Measurements from ENCODE around the gene IRF2BP1.

Gene IRF2BP1, protein sequence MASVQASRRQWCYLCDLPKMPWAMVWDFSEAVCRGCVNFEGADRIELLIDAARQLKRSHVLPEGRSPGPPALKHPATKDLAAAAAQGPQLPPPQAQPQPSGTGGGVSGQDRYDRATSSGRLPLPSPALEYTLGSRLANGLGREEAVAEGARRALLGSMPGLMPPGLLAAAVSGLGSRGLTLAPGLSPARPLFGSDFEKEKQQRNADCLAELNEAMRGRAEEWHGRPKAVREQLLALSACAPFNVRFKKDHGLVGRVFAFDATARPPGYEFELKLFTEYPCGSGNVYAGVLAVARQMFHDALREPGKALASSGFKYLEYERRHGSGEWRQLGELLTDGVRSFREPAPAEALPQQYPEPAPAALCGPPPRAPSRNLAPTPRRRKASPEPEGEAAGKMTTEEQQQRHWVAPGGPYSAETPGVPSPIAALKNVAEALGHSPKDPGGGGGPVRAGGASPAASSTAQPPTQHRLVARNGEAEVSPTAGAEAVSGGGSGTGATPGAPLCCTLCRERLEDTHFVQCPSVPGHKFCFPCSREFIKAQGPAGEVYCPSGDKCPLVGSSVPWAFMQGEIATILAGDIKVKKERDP

DNA sequence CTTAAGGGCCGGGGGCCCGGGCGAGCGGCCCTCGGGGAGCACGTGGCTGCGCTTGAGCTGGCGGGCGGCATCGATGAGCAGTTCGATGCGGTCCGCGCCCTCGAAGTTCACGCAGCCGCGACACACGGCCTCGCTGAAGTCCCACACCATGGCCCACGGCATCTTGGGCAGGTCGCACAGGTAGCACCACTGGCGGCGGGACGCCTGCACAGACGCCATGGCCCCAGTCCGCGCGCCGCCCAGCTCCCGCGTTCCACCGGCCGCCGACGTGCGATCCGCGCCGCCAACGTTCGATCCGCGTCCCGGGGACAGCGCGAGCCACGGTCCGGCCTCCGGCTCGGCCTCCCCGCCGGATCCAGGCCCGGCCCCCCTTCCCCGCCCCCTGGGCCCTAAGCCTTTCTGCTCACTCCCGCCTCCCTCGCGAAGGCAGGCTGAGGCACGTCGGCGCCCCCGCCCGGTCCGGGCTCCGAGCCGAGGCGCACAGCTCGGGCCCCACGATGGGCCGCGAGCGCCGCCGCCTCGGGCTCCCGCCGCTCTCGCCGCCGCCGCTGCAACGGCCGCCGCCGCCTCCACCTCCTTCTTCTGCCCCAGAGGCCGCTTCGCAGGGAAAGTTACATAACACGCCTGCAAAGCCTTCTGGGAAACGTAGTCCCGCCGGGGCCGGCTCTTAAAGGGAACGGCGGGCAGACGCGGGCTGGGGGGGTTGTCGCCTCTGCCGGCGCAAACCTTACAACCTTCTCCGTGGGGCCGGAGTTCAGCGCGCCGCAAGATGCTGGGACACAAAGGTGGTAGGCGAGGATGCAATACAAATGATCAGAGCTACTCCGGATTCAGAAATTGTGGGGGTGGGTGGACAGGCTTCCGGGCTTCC is at the start of gene IRF2BP1:
TSS of gene IRF2BP1 (minus strand) at position 586 of the 871 bp plus-strand sequence. CDS start at position 219, 367 bp downstream.
- peak; percentile 89 for DNase-seq

DNA sequence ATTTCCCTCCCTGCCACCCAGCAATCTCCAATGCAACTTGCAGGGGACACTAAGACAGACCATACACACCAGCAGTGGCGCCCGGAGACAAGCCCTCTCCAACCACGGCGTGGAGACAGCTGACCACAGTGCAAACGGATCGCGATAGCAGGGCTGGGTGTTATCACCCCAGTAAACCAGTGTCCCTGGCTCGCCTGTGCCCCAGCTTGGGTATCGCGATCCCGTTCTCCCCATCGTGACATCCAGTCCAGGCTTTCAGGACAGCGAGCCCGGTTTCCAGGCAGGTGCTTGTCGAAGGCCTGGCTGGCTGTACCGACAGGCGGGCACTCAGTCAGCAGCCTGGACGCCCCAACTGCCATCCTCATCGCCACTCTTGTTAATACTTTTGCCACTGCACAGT is 49.3 kb upstream of the IRF2BP1 start:
- no peak for DNase-seq

DNA sequence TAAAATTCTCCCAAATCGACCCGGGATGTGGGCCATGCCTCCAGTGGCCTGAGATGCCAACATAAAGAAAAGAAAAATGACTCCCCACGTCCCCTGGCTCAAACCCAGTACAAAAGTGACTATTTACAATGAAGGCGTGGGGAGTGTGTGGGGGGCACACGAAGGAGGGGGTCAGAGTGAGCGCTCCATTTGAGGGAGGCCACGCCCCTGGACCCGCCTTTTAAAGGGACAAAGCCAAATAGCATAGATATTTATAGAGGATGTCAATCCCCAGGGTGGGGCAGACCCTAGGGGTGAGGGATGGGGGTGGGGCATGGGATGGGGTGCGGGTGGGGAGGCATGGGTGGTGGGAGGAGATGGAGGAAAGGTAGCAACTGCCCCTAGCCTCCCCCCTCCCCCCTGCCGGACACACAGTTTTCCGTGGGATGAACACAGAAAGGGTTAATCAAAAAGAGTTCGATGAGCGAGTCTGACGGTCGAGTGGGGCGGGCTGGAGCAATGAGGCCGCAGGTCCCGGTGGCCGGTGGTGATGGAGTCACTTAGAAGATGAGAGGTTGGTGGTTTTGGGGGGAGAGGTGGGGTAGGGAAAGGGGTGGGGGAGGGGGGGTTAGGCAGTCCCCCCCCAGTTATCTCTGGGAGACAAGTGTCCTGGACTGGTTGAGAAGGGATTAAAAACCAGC is 48.8 kb upstream of the IRF2BP1 start:
- DNase-seq: no peak

DNA sequence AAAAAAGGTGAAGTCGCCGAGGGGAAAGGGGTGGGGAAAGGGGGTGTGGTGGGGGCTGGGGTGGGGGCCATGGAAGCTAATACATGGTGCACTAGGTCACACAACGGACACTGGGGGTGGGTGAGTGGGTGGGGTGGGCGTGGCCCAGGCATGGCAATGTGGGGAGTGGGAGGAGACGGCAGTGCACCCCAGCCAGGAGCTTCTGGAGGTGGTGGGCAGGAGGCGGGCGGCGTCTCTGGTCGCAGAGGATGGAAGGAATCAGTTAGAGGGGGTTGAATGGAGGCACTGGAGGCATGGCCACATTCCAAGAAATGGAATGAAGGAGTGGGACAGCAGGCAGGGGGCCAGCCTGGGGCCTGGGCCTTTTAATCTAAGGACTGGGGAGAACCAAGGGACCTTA is 47.8 kb upstream of the IRF2BP1 start:
- no peak for DNase-seq

DNA sequence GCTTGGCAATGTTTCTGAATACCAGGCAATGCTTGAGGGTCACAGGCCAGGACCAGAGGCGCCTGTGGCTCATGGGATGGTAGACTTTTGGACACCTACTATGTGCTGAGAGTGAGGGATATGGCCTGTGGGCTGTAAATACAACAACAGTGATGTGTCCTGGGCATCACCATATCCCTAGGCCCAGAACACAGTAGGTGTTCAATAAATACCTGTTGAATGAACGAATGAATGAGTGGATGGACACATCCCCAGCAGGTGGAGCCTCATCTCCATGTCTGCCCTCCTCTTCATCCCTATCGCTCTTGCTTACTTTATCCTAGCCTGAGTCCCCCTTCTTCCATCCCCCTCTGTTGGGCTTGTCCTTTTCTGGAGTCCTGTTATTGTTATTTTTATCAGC is 45.1 kb upstream of the IRF2BP1 start:
- DNase-seq: no peak

DNA sequence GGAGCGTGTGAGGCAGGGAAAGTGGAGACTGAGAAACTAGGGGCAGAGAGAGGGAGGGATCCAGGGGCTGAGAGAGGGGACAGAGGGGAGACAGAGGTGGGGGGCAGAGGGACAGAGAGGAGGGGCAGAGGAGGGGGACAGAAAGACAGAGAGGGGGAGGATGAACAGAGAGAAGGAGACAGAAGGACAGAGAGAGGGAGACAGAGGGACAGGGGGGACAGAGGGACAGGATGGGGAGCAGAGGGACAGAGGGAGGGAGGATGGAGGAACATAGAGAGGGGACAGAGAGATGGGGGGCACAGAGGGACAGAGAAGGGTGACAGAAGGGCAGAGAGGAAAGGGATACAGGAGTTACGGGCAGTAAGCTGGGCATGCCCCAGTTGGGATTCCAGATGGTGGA is 43.3 kb upstream of the IRF2BP1 start:
- DNase-seq: no peak

DNA sequence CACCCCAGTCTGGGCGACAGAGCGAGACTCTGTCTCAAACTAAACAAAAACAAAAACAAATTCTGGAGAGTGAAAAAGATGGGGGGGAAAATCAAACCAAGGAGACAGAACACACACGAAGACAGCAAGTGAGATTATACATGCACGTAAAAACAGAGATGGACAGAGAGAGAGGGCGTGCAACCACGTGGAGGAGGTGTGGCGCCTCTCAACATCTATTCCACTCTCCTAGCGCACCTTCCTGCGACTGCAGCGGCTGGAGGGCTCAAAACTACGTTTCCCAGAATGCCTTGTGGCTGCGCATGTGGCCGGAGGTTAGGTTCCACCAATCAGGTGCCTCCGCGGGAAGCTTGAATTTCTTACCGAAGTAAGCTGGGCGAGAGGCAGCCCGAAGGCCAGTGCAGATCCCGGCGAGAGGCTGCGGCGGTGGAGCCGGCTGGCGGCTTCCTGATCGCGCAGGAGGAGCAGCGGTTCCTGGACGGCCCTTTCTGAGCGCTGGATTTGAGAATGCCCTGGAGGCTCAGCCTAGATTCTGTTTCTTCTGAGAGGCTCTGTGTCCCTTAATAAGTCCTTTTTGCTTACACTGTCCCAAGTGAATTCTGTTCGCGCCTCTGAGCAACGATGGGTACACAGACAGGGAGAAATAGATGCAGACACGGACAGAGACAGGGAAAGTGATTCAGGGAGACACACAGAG is 41.8 kb upstream of the IRF2BP1 start:
- DNase-seq: peak; percentile 90

DNA sequence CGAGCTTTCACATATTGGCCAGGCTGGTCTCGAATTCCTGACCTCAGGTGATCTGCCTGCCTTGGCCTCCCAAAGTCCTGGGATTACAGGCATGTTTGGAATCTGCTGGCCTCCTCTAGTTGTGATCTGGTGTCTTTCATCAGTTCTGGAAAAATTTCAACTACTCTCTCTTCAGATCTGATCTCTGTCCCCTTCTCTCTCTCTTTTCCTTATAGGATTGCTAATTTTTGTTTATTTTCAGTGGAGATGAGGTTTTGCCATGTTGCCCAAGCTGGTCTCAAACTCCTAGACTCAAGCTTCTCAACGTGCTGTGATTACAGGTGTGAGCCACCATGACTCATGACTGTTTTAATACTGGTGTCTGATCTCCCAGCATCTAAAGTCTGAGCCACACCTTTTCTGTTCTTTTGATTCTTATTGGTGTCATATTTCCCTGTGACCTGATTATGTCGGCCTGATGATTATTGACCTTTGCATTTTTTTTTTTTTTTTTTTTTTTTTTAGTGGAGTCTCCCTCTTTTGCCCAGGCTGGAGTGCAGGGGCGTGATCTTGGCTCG is 39.0 kb upstream of the IRF2BP1 start:
- DNase-seq: no peak

DNA sequence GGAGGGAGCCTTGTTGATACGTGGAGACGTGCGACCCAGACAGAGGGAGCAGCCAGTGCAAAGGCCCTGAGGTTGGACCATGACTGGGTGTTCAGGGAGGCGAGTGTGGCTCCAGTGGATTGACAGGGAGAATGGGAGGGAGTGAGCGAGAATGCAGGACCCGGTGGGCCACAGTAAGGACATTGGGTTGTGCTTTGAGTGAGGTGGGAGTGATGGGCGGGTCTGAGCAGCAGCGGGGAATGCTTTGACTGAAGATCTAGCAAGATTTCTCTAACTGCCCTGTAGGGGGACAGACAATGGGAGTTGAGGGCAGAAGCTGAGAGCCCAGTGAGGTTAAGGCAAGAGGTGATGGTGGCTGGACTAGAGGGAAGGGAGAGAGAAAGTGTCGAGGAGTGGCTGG is 36.3 kb upstream of the IRF2BP1 start:
- no peak for DNase-seq

DNA sequence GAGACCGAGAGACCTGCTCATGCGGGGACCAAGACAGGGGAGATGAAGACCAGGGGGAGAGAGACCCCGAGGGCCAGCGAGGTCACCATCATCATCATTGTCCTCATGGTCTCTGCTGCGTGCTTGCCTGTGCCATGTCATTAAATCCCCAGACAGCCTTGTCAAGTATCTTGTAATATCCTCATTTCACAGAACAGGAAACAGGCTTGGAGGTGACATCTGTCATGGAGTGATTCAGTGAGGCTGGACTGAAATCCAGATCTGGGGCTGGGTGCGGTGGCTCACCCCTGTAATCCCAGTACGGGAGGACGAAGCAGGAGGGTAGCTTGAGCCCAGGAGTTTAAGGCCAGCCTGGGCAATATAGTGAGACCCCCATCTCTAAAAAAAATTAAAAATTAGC is 34.5 kb upstream of the IRF2BP1 start:
- DNase-seq: no peak

DNA sequence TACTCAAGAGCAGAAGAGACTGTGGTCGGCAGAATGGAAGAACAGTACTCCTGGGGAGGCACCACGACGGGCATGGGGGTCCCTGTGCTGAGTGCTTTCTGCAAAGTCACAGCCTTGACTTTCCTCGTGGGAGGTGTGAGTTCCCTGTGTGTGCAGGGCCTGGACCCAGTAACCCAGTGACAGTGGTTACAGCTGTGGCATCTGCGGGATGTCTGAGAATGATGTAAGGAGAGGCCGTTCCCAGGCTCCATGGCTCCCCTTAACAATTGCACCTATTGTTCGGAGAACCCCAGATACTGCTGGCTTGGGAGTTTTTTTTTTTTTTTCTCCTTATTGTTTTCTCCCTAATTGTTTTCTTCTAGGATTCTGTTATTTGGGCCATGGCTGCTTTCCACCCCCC is 33.7 kb upstream of the IRF2BP1 start:
- no peak for DNase-seq

DNA sequence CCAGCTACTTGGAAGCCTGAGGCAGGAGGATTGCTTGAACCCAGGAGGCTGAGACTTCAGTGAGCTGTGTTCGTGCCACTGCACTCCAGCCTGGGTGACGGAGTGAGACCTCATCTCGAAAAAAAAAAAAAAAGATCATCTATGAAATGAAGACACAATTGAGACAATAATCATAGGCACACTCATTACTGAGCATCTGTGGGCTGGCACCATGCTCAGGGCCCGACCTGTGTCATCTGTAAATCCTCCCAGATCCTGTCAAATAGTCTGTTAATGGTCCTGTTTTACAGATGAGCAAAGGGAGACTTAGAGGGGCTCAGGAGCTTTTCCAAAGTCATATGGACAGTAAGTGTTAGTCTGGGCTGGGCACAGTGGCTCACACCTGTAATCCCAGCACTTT is 32.8 kb upstream of the IRF2BP1 start:
- DNase-seq: no peak

DNA sequence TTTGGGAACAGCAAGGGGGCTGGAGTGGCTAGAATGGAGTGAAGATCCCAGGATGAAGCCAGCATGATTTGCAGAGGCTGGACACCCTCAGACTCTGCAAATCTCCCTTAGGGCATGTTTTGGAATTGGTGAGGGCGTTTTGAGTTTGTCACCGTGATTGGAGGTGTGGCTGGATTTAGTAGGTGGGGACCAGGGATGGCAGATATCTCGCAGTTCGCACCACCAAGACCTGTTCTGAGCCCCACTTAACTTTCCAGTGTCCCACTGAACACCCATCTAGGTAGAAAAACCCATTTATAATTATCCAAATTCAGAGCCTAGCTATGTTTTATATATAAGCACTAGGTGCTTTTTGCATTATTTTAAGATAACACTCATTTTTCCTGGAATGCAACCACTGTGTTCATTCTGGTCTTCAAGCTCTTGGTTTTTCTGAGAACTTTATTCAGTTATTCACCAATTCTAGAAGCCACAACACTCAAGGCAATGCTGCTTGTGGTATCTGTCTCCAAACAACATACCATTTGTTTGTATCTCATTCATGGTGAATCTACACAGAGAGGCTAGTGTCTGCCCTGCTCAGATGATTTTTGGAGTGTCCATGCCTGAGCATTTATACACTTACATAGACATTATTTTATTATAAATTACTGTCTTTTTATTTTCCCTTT is 31.6 kb upstream of the IRF2BP1 start:
- DNase-seq: no peak

DNA sequence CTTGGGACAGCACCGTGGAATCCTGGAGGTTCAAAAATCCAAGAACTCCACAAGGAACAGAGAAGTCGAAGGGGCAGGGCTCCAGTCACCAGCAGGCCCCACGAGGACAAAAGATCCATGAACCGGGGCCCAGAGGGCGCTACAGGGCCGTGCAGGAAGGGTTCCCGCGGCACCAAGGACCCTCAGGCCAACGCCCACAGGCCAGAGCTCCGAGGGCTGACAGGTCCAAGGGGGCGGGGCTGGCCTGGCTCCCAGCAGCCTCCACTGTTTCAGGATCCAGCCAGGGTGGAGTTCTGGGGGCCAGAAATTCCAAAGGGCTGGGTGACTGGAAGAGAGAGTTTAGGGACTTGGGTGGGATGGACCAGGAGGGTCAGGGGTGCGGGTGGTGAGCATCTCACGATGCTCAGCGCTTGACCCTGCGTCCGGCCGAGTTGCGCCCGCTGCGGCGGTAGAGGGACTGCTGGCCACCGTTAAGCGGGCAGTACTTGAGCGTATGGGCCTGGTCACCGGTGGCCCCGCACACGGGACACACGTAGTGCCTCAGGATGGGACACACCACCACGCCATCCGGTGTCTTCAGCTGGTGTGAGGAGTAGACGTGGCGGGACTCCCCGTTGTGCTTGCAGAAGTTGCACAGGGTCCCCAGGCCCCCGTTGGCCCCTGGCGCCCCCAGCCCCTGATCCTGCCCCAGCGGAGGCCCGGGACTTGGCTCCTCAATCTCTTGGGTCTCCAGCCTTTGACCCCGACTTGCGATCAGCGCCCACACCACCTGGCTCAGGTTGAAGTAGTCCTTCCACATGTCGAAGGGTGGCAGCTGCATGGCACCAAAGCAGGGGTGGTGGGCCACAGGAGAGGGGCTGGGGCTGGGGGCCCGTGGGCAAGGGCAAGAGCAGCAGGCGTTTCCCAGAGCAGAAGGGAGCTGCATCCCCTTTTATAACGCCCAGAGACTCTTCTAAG is 28.2 kb upstream of the IRF2BP1 start, which contains the start of gene NANOS2:
TSS of gene NANOS2 (minus strand) at position 905 of the 957 bp plus-strand sequence. CDS start at position 820, 85 bp downstream.
- no peak for DNase-seq

DNA sequence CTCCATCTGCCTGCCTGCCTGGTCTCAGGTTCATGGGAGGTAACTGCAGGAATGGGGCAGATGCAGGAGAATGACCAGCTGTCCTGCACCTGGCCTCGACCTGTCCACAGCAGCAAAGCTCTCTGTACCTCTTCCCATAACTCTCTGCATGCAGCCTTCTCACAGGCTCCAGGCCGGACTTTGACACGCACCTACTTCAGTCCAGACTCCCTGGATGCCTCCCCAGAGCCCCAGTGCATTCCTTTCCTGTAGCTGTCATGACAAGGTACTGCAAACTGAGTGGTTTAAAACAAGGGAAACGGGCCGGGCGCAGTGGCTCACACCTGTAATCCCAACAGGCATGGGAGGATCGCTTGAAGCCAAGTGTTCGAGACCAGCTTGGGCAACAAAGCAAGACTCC is 25.4 kb upstream of the IRF2BP1 start:
- no peak for DNase-seq

DNA sequence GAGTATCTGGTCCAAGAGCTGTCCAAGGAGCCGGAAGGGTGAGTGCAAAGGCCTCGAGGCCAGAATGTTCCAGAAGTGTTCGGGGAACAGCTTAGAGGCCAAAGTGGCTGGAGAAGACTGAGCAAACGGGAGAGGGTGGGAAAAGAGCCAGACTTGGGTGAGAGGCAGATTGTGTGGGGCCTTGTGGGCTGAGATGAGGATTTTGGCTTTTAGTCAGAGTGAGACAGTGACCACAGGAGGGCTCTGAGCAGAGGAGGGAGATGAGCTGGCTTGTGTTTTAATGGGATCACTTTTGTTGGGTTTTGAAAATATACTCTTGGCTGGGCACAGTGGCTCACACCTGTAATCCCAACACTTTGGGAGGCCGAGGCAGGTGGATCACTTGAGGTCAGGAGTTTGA is 23.0 kb upstream of the IRF2BP1 start:
- no peak for DNase-seq

DNA sequence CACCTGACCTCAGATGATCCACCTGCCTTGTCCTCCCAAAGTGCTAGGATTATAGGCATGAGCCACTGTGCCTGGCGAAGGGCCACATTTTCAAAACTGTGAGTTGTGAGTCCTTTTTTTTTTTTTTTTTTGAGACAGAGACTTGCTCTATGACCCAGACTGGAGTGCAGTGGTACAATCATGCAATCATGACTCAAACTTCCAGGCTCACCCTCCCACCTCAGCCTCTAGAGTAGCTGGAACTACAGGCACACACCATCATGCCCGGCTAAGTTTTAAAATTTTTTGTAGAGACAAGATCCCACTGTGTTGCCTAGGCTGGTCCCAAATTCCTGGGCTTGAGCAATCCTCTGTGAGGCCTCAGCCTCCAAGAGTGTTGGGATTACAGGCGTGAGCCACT is 20.3 kb upstream of the IRF2BP1 start:
- DNase-seq: no peak

DNA sequence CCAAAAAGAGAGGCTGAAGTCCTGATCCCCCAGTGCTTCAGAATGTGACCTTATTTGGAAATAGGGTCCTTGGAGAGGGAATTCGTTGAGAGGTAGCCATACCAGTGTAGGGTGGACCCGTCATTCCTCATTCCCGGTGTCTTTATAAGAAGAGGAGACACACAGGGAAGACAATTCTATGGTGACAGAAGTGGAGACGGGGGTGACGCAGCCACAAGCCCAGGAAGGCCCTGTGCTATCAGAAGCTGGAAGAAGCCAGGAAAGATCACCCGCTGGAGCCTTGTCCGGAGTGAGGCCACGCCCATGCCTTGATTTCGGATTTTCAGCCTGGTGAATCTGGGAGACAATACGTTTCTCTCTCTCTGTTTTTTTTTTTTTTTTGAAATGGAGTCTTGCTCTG is 19.1 kb upstream of the IRF2BP1 start:
- no peak for DNase-seq

DNA sequence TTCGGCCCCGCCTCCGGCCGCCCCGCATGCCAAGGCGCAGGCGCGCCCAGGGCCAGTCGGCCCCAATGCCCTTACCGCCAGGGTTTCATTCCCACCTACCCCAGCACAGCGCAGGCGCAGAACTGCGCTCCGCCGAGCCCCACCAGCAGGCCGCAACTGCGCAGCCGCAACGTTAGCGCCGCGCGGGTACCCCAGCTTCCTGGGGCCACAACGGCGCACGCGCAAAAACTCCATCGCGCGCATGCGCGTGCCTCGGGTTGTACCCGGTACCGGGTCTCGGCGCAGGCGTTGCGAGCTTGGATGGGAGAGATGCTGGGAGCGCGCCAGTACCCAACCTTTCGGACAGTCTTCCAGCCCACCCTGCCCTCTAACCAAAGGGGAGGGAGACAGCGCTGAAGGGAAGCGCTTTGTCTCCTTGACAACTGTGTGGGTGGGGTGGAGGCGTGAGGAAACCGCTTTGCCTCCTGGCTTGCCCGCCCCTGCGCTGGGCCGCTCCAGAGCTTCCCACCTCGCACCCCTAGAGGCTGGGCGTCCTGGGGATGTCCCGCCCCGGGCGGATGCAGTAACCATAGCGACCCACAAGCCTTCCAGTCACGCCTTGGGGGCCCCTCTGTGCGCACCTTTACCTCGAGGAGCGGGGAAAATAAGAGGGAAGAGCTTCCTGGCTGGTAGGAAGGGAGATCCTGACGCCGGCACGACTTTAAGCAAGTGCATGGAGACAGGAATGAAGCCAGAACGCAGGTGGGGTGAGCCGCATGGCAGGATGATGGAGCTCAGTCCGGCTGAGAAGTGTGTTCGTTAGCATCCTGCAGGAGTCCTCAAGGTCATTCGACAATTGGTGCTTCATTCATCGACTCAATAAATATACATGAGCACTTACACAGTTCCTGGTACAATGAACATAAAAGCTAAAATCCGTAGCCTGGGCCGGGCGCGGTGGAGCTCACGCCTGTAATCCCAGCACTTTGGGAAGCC is 17.0 kb upstream of the IRF2BP1 start:
- peak; percentile 99 for DNase-seq
